SJSA1 (cell line): Measurements from ENCODE around the gene SLC2A4. TPM values are rescaled to one million over a fixed set of nuclear protein-coding genes. Genes with fewer than 3 reads are reported as not detected.

ENCODE experiments used
- DNase-seq, 2 experiments: peaks; one replicate each; pipeline ENCODE4 v3.0.0-alpha.2; 2015 to 2020; ENCODE audit warnings: low spot score in 2 of 2, low read depth in 1 of 2
- H3K27ac ChIP-seq: fragments of 250-450 bp; sonication (Bioruptor Pico); 2 replicates; pipeline ENCODE4 v1.5.1; 2020; ENCODE audit warnings: mild to moderate bottlenecking, moderate library complexity
- H3K27me3 ChIP-seq: fragments of 250-450 bp; sonication (Bioruptor Pico); replicated peaks from 2 replicates; pipeline ENCODE4 v1.5.1; 2020; ENCODE audit warnings: mild to moderate bottlenecking, moderate library complexity
- H3K36me3 ChIP-seq: fragments of 250-450 bp; sonication (Bioruptor Pico); 2 replicates; pipeline ENCODE4 v1.5.1; 2020; ENCODE audit warnings: mild to moderate bottlenecking
- H3K4me1 ChIP-seq: fragments of 250-450 bp; sonication (Bioruptor Pico); replicated peaks from 2 replicates; pipeline ENCODE4 v1.6.1; 2021; ENCODE audit warnings: mild to moderate bottlenecking
- H3K4me3 ChIP-seq: fragments of 250-450 bp; sonication (Bioruptor Pico); 2 replicates; pipeline ENCODE4 v1.5.1; 2020; ENCODE audit warnings: mild to moderate bottlenecking
- H3K9me3 ChIP-seq: fragments of 250-450 bp; sonication (Bioruptor Pico); replicated peaks from 2 replicates; pipeline ENCODE4 v1.5.1; 2020; ENCODE audit warnings: mild to moderate bottlenecking
- total RNA-seq: library from RNA; depleted of rRNA; stranded (reverse); fragments of >200 nt; shearing (Covaris generic); gene quantifications from 2 replicates; pipeline ENCODE4 v1.2.3, GENCODE V29; 2014

Gene SLC2A4
- total RNA-seq, 1 experiment from 2014 or later: 0.32 TPM

DNA sequence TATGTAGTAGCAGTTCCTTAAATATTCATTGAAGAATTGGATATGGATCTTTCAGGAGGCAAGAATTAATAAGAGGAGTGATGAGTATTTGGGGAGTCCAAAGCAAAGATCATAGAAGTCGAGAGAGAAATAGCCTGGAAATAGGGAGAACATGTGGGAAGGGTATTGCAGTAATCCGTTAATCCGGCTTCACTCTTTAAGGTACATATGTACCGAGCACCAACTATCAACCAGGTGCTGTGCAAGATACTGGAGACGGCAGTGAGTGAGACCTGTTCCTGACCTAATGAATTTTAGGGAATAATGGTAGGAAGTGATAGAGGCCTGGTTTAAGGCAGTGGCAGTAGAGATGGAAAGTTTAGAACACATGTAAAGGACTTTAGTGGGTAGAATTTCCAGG lies 28.4 kb upstream of the SLC2A4 start:
- Histone ChIP-seq H3K27ac (no peak overlapping the region), H3K4me1 (peaks cover 17% of the 10 kb centered on the region), H3K9me3 (no peaks in the 10 kb centered on the region), H3K36me3 (peaks cover 52% of the 10 kb centered on the region), H3K27me3 (no peaks in the 10 kb centered on the region), H3K4me3 (peak overlapping the region; percentile 91)
- DNase-seq: no peak

DNA sequence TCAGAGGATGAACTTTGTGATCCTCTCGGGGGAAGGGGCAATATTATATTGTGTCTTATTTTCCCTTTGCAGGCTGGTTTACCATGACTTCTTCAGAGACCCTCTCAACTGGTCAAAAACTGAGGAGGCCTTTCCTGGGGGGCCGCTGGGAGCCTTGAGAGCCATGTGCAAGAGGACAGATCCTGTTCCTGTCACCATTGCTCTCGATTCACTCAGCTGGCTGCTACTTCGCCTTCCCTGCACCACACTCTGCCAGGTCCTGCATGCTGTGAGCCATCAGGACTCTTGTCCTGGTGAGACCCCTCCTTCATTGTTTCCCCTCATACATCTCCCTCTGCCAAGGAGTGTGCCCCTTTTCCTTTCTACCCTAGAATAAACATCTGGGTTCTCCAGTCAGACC lies 27.0 kb upstream of the SLC2A4 start:
- H3K36me3 ChIP-seq: peaks cover 54% of the 10 kb centered on the region
- H3K9me3 ChIP-seq: no peaks in the 10 kb centered on the region
- no peak overlapping the region for H3K4me3 ChIP-seq
- H3K27me3 ChIP-seq: no peaks in the 10 kb centered on the region
- DNase-seq: no peak
- no peak overlapping the region for H3K27ac ChIP-seq
- peaks cover 17% of the 10 kb centered on the region for H3K4me1 ChIP-seq

DNA sequence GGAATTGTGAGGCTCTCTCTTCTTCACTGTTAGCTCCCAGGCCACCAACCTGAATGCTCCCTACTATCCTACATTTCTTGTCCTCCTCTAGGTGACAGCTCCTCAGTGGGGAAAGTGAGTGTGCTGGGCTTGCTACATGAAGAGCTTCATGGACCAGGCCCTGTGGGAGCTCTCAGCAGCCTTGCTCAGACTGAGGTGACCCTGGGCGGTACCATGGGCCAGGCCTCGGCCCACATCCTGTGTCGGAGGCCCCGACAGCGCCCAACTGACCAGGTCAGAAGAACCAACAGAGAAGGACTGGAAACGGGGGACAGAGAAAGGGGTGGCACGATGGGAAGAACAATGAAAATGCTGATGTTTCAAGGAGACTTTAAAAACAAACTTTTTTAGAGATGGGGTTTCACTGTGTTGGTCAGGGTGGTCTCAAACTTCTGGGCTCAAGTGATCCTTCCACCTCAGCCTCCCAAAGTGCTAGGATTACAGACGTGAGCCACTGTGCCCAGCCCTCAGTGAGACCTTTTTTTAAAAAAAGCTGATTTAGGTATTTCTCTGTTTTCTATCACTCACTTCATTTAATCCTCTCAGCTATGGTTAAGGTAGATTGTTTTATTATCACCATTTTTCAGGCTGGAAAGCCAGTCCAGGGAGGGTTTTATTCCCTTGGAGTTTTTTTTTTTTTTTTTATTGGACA lies 24.6 kb upstream of the SLC2A4 start:
- Histone ChIP-seq H3K27me3 (peaks cover 3% of the 10 kb centered on the region; the same call in 1 of the 2 replicates), H3K4me3 (no peak overlapping the region), H3K36me3 (peaks cover 54% of the 10 kb centered on the region), H3K27ac (no peak overlapping the region), H3K4me1 (peaks cover 6% of the 10 kb centered on the region; the same call in 1 of the 2 replicates), H3K9me3 (no peaks in the 10 kb centered on the region)
- no peak for DNase-seq

DNA sequence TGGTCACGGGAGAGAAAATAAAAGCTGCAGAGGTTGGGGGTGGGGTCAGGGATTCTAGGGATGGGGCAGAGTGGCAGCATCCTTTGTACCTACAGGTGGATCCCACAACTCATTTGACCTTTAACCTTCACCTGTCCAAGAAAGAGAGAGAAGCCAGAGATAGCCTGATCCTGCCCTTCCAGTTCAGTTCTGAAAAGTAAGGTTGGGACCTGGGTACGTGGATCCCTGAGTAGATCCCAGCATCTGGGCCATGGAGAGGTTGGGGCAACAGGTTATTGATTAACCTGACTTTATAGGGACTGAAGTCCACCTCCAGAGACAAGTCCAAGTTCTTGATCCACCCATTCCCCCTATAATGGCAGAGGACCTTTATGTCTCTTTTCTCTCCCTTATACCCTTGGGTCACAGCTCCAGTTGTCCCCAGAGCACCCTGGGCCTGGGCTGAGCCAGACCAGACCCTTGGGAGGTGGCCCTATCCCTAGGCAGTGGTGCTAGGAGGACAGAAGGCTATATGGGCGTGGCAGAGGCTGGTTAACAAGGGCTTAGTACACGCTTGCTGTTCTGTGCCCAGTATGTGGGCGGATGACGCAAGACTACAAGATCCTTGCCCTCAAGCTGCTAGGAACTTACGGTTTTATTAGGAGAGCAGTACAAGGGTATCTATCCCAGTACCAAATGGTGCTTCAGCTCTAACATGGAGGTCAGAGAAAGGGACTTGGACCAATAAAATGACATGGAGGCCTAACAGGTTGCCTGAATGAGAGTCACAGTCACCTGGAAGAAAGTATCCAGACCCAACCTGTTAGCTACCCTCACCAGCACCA lies 22.6 kb upstream of the SLC2A4 start:
- no peak overlapping the region for H3K4me3 ChIP-seq
- H3K4me1 ChIP-seq: peaks cover 8% of the 10 kb centered on the region; the same call in 1 of the 2 replicates
- peaks cover 41% of the 10 kb centered on the region for H3K36me3 ChIP-seq
- DNase-seq: no peak
- H3K27me3 ChIP-seq: peaks cover 13% of the 10 kb centered on the region; the same call in 1 of the 2 replicates
- H3K27ac ChIP-seq: no peak overlapping the region
- H3K9me3 ChIP-seq: no peaks in the 10 kb centered on the region

DNA sequence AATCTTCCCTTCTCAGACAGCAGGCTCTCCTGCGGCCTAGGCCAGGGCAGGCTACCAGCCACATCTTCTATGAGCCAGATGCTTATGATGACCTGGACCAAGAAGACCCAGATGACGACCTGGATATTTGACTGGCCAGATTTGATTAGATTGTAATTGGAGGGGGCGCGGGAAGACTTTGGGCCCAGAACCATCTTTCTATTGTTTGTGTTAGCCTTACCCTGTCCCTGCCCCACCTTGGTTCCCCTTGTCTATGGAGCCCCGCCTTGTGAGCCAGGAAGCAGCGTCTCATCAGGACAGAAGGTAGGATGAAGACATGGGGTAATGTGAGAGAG lies 22.0 kb upstream of the SLC2A4 start:
- peaks cover 13% of the 10 kb centered on the region; the same call in 1 of the 2 replicates for H3K27me3 ChIP-seq
- peaks cover 35% of the 10 kb centered on the region for H3K36me3 ChIP-seq
- H3K9me3 ChIP-seq: no peaks in the 10 kb centered on the region
- H3K4me1 ChIP-seq: peaks cover 13% of the 10 kb centered on the region
- DNase-seq: no peak
- no peak overlapping the region for H3K27ac ChIP-seq
- no peak overlapping the region for H3K4me3 ChIP-seq

DNA sequence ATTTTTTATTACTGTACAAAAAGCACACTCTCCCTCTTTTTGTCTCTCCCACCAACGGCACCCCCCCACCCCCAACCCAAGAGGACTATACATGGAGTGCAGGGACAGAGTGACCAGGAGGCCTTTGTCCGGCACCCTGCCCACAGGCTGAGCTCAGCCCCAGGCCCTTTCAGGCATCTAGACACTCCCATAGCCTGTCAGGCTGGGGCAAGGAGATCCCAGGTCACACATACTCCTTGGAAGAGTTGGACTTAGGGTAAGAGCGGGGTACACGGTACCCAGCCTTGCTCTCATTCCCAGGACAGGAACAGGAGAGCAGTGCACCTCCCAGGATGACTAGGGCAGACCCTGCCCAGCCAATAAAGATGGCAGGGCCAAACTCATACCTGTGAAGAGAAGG lies 21.4 kb upstream of the SLC2A4 start:
- Histone ChIP-seq H3K27ac (no peak overlapping the region), H3K27me3 (peaks cover 13% of the 10 kb centered on the region; the same call in 1 of the 2 replicates), H3K9me3 (no peaks in the 10 kb centered on the region), H3K36me3 (peaks cover 31% of the 10 kb centered on the region), H3K4me1 (peaks cover 18% of the 10 kb centered on the region), H3K4me3 (no peak overlapping the region)
- DNase-seq: no peak

DNA sequence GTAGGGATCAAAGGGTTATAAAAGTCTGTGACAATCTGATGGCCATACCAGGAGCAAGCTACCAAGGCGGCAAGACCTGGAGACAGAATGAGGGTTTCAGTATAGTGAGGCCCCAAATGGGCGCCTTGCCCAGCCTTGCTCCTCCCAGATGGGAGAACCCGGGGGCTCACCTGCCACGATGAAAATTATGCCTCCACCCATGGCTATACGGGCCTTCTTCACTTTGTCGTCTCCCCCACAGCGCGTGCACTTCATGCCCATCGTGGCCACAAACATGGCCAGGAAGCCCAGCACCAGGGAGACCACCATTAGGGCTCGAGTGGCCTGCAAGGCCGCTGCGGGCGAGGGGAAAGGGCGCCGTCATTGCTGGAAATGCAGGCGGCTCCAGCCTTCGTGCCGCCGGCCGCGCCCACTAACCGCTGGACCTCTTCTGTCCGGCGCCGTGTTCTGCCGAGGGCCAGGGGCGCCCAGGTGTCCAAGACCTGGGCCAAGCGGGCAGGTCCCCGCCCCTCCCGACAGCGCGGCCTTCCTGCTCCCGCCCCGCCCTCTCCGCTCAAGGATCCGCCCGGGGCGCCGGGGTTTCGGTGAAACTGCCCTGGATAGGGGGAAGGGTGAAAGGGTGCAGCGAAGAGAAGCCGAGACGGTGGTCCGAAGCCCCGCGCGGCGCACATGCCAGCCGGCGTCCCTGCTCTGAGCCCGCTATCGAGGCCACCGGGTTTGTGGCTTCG lies 20.7 kb upstream of the SLC2A4 start:
- Histone ChIP-seq H3K4me1 (peaks cover 23% of the 10 kb centered on the region), H3K27me3 (peaks cover 13% of the 10 kb centered on the region; the same call in 1 of the 2 replicates), H3K9me3 (no peaks in the 10 kb centered on the region), H3K27ac (no peak overlapping the region), H3K36me3 (peaks cover 26% of the 10 kb centered on the region), H3K4me3 (no peak overlapping the region)
- DNase-seq: no peak

DNA sequence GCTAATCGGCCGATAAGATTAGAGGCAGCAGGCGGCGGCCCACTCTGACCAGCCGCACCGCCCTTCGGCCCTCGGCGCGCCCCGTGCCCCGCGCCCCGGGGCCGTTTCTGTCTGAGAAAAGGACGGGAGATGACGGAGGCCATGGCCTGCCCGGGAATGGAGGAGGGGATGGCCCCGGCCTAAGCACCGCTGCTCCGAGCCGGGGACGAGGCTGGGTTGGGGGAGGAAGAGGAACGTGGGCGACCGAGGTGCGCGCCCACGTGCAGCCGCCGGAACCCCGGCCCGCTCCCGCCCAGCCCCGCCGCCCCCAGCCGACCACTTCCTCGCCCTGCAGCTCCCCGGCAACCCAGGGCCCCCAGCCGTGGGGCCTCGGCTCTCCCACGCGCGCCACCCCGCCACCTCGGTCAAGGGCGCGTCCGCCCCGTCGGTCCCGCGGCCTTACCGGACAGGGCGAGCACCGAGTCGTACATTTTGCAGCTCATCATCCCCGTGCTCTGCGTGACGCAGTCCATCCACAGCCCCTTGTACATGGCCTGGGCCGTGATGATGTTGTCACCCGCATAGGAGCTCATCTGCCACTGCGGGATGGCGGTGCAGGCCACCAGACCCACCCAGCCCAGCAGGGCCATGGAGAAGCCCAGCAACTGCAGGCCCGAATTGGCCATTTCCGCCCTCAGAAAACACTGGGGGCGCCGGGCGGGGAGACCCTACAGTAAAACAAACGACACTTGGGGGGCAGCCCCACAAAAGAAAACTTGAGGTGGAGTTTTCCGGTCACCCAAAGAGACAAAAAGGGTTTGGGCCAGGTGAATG lies 19.9 kb upstream of the SLC2A4 start:
- Histone ChIP-seq H3K4me3 (no peak overlapping the region), H3K27me3 (peaks cover 13% of the 10 kb centered on the region; the same call in 1 of the 2 replicates), H3K27ac (no peak overlapping the region), H3K4me1 (peaks cover 26% of the 10 kb centered on the region), H3K36me3 (peaks cover 19% of the 10 kb centered on the region), H3K9me3 (no peaks in the 10 kb centered on the region)
- DNase-seq: no peak

DNA sequence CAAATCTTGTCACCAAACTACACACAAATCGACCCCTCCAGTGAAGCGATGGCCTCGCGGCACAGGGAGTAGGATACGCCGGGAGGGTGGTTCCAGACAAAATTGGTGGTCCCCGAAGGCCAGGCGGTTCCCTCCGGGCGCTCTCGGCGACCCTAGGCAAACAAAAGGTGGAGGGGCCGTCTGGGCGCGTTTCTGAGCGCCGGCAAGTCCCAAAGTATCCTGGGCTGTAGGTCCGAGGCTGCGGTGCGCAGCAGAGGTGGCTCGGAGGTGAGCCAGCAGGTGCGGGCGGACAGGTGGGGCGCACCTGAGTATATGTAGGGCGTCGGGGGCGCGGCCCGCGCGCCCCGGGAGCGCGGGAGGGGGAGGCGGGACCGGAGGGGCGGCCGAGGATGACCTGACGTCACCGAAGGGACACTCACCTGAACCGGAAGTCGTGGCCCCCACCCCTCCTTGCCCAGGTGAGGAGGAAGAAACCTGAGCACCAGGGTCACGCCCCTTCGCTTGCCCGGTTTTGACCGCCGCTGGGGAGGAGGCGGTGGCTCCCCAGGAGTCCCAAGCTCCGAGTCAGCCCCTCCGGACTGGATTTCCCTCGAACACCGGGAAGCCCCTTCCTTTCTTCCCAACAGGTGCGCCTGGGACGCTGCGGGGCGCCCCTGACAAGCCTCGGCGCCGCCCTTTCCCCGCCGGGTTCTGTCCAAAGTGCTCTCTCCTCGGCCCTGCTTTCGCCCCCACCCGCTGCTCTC lies 19.2 kb upstream of the SLC2A4 start, which contains the start of gene CLDN7:
CLDN7 (minus strand) TSS at position 287 of the 743 bp plus-strand sequence. CDS start 435 bp downstream, outside the sequence.
- Histone ChIP-seq H3K36me3 (peaks cover 13% of the 10 kb centered on the region), H3K4me1 (peaks cover 26% of the 10 kb centered on the region), H3K27me3 (peaks cover 13% of the 10 kb centered on the region; the same call in 1 of the 2 replicates), H3K27ac (no peak within 1 kb of the TSS), H3K4me3 (no peak within 1 kb of the TSS), H3K9me3 (no peaks in the 10 kb centered on the region)
- no peak for DNase-seq

DNA sequence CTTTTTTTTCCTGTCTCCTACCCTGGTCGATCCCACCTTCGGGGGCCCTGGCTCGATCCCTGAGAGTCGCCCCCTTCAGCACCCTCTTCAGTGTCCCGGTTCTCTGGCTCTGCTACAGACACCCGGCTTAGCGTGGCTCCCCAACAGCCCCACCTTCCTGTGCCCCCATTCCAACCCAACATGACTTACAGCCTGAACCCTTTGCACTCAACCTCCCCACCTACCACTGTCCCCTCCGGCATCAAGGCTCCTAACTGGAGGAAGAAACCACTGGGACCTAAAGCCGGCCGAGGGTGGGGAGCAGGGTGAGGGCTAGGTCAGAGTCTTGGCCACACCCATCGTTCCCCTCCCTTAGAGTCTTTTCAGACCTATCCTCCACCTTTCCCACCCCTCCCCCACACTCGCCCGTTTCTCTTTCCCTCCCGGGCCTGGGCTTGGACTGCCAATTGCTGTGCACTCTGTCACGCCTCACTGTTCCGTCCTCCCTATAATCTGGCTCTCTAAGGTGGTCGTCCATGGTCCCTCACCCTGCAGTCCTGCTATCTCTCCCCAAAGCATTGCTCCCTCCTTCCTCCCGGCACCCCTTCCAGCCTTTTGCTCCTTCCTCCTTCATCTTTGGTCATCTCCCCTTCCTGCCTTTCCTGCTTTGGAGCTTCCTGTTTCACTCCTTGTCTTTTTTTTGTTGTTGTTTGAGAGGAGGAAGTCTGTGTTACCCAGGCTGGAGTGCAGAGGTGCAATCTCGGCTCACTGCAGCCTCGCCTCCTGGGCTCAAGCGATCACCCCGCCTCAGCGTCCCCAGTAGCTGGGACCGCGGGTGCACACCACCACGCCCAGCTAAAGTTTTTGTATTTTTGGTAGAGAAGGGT lies 18.4 kb upstream of the SLC2A4 start:
- no peak overlapping the region for H3K27ac ChIP-seq
- peaks cover 26% of the 10 kb centered on the region for H3K4me1 ChIP-seq
- no peaks in the 10 kb centered on the region for H3K9me3 ChIP-seq
- peaks cover 6% of the 10 kb centered on the region for H3K36me3 ChIP-seq
- H3K4me3 ChIP-seq: no peak overlapping the region
- H3K27me3 ChIP-seq: peaks cover 13% of the 10 kb centered on the region; the same call in 1 of the 2 replicates
- DNase-seq: no peak

DNA sequence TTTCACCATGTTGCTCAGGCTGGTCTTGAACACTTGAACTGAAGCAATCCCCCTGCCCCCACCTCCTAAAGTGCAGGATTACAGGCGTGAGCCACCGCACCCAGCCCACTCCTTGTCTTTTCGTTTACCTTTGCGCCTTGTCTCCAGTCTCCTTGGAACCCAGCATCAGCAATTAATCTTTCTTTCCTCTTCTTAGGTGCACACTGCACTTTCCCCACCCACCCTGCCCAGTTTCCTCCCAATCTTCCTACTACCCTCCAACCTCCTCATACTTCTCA lies 17.8 kb upstream of the SLC2A4 start:
- no peaks in the 10 kb centered on the region for H3K9me3 ChIP-seq
- H3K36me3 ChIP-seq: peaks cover 3% of the 10 kb centered on the region
- H3K4me3 ChIP-seq: no peak overlapping the region
- no peak overlapping the region for H3K27ac ChIP-seq
- H3K4me1 ChIP-seq: peaks cover 26% of the 10 kb centered on the region
- DNase-seq: no peak
- H3K27me3 ChIP-seq: peaks cover 13% of the 10 kb centered on the region; the same call in 1 of the 2 replicates

DNA sequence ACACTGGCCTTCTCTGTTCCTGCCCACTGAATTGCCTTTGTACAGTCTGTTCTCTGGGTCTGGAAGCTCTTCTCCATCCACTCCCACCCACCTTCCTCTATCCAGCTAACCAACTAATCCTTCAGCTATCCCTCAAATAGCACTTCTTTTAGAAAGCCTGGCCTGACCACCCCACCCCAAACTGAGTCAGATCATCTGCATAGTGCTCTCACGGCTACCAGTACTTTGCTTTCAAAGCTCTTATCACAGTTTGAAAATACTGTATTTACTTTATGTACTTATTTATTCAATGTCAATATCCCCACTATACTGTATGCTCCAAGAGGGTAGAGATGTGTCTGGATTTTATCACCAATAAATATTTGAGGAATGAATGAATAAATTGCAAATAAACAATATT lies 14.7 kb upstream of the SLC2A4 start:
- no peak overlapping the region for H3K27ac ChIP-seq
- peaks cover 26% of the 10 kb centered on the region for H3K4me1 ChIP-seq
- DNase-seq: no peak
- H3K36me3 ChIP-seq: no peaks in the 10 kb centered on the region
- H3K27me3 ChIP-seq: peaks cover 12% of the 10 kb centered on the region; the same call in 1 of the 2 replicates
- no peaks in the 10 kb centered on the region for H3K9me3 ChIP-seq
- no peak overlapping the region for H3K4me3 ChIP-seq
